Measurements from ENCODE around the gene LMTK2.

The LMTK2 gene

DNA sequence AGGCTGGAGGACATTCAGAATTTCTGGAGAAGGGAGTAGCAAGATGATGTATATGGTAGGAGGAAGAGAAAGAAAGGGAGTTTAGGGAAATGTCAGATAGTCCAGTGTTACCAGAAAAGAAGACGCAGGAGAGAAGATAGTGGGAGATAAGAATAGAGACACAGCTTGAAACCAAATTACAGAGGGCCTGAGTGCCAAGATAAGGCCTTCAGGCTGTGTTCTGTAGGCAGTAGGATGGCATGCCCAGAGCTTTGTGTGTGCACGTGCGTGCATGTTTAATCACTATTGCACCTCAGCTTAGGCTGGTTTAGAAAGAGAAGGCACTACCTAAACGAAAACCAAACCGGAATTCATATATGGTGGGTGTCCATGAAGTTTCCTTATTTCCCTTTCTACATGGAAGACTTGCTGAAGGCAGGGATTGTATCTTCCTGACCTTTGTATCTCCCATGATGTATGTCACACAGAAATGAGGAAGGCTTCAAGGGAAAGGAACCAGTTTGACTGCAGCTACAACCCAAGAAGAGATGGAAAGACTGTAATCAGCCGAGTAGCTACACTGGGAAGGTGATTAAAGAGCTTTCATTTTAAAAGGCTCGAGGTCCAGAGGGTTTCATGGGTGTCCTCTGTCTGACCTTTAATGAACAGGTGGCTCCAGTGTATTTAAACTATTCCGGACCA, 68.7 kb downstream of the LMTK2 start:
- Histone ChIP-seq H3K9me3 (no peaks in the 10 kb centered on the region), H3K36me3 (peaks cover 82% of the 10 kb centered on the region)
- TF ChIP-seq CTCF (IDR thresholded peaks at IDR 0.05): no peak

GRCh38 chr7:98177553-98177952, 70.9 kb downstream of the LMTK2 start:
- no peaks in the 10 kb centered on the region for H3K4me1 ChIP-seq (ENCODE audit: control insufficient read depth in 1 of 2, insufficient read depth in 1 of 2, low read depth in 1 of 2, low read length in 1 of 2)
- H3K9me3 ChIP-seq: no peaks in the 10 kb centered on the region
- H3K27me3 ChIP-seq: no peaks in the 10 kb centered on the region
- H3K36me3 ChIP-seq: peaks cover 64% of the 10 kb centered on the region
- H3K27ac ChIP-seq: no peak overlapping the region
- TF ChIP-seq CTCF (IDR thresholded peaks at IDR 0.05): no peak
- H3K4me3 ChIP-seq (ENCODE audit: low read depth in 1 of 2, low read length in 1 of 2): no peak overlapping the region

More for the DNA sequence above, 68.7 kb downstream of the LMTK2 start:
- Histone ChIP-seq H3K4me3 (ENCODE audit: low read depth in 1 of 2, low read length in 1 of 2) (no peak overlapping the region), H3K27ac (no peak overlapping the region), H3K4me1 (ENCODE audit: control insufficient read depth in 1 of 2, insufficient read depth in 1 of 2, low read depth in 1 of 2, low read length in 1 of 2) (no peaks in the 10 kb centered on the region), H3K27me3 (no peaks in the 10 kb centered on the region)

DNA sequence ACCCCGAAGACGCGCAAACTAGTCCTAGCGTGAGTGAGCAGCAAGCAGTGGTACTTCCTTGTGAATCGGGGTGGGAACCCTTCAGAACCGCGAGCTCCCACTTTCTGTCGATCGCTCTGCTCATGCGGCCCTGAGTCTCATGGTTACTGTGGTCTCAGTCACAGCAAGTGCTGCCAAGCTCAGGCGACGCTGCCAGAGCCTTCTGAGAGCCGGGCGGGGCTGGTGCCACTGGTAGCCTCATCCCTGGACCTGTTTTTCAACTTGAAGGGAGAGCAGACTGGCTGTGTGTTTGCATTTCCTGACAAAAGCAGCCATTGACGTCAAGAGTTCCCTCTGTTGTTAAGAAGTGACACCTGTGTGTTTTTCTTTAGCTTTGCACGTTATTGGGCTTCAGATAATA, 71.7 kb downstream of the LMTK2 start:
- Histone ChIP-seq H3K27ac (no peak overlapping the region), H3K4me1 (ENCODE audit: control insufficient read depth in 1 of 2, insufficient read depth in 1 of 2, low read depth in 1 of 2, low read length in 1 of 2) (no peaks in the 10 kb centered on the region), H3K27me3 (no peaks in the 10 kb centered on the region), H3K36me3 (peaks cover 58% of the 10 kb centered on the region), H3K4me3 (ENCODE audit: low read depth in 1 of 2, low read length in 1 of 2) (no peak overlapping the region), H3K9me3 (no peaks in the 10 kb centered on the region)
- no peak for TF ChIP-seq CTCF (IDR thresholded peaks at IDR 0.05)

- Histone ChIP-seq H3K36me3 (peaks cover 58% of the 10 kb centered on the region), H3K4me1 (ENCODE audit: control insufficient read depth in 1 of 2, insufficient read depth in 1 of 2, low read depth in 1 of 2, low read length in 1 of 2) (no peaks in the 10 kb centered on the region), H3K27ac (no peak overlapping the region), H3K4me3 (ENCODE audit: low read depth in 1 of 2, low read length in 1 of 2) (no peak overlapping the region), H3K9me3 (no peaks in the 10 kb centered on the region), H3K27me3 (no peaks in the 10 kb centered on the region)
- no peak for TF ChIP-seq CTCF (IDR thresholded peaks at IDR 0.05)
Observed at GRCh38 chr7:98178762-98179490, 72.3 kb downstream of the LMTK2 start.

DNA sequence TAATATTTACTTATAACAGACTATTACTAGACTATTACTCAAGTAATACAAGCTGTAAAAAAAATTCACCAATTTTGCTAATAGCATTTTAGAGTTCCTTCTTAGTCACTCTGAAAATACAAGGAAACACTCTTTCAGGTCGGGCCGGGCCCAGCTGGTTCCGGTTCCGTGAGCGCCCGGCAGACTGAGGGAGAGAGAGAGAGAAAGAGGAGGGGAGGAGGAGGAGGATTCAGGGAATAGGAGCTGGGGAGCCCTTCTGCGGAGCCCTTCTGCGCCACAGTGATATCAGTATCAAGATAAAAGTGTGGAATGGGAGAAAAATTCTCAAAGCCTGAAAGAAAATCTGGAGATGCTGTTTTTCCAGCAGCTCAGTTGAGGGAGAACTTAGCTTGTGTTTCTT, 74.1 kb downstream of the LMTK2 start:
- no peak for TF ChIP-seq CTCF (IDR thresholded peaks at IDR 0.05)
- H3K4me1 ChIP-seq (ENCODE audit: control insufficient read depth in 1 of 2, insufficient read depth in 1 of 2, low read depth in 1 of 2, low read length in 1 of 2): peaks cover 0 to 4% of the 10 kb centered on the region in 2 experiments
- peaks cover 42% of the 10 kb centered on the region for H3K36me3 ChIP-seq
- H3K27me3 ChIP-seq: no peaks in the 10 kb centered on the region
- H3K27ac ChIP-seq: no peak overlapping the region
- H3K9me3 ChIP-seq: no peaks in the 10 kb centered on the region
- no peak overlapping the region for H3K4me3 ChIP-seq (ENCODE audit: low read depth in 1 of 2, low read length in 1 of 2)
